Stimulated activated CD4-positive, alpha-beta T cell treated with anti-CD3 and anti-CD28 coated beads, Interleukin-15, amount 100 ng/mL, for 48 hours (primary cell): Measurements from ENCODE around the gene GRIN2D.
"Not testable (repeated sequence)": the region's sequence is repeated elsewhere in the genome, so short reads cannot be mapped to it uniquely, and the experiment has no call there.

Experiments used
- DNase-seq, 2 donors: peaks; one replicate each; pipeline ENCODE4 v3.0.0-alpha.2; 2020; ENCODE audit warnings: low read depth in 2 of 2

Gene GRIN2D

DNA sequence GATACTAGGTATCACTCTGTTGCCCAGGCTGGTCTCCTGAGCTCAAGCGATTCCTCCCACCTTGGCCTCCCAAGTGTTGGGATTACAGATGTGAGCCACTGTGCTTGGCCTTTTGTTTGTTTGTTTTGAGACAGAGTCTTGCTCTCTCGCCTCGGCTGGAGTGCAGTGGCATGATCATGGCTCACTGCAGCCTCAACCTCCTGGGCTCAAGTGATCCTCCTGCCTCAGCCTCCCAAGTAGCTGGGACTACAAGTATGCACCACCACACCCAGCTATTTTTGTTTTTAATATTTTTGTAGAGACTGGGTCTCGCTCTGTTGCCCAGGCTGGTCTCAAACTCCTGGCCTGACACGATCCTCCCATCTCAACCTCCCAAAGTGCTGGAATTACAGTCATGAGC lies 21.7 kb upstream of the GRIN2D start:
- DNase-seq, result not testable (repeated sequence)

DNA sequence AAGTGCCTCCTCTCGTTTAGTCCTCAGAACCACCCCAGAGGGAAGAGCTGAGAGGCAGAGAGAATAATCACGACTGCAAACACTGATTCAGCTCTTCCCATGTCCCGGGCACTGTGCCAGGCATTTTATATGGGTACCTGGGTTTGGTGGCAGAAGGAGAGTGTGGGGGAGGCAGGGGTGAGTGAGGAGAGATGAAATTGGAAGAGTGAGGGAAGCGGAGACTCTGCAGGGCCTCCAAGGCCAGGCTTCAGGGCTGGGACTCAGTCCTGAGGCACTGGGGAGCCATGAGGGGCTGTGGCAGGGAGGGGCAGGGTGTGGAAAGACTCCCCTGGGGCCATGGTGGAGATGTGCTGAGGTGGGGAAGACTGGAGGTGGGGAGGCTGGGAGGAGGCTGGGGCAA lies 20.6 kb upstream of the GRIN2D start:
- DNase-seq, result no peak

DNA sequence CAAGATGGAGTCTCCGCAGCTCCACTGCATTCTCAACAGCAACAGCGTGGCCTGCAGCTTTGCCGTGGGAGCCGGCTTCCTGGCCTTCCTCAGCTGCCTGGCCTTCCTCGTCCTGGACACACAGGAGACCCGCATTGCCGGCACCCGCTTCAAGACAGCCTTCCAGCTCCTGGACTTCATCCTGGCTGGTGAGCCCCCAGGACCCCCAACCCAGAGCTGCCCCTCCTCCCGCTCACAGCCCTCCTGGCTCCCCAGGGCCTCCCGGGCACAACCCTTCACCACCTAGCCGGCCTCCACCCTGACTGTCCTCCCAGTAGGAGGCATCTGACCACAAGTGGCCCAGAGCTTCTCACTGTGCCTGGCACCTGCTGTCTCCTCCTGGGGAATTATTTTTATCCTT lies 19.9 kb upstream of the GRIN2D start:
- DNase-seq, result no peak

DNA sequence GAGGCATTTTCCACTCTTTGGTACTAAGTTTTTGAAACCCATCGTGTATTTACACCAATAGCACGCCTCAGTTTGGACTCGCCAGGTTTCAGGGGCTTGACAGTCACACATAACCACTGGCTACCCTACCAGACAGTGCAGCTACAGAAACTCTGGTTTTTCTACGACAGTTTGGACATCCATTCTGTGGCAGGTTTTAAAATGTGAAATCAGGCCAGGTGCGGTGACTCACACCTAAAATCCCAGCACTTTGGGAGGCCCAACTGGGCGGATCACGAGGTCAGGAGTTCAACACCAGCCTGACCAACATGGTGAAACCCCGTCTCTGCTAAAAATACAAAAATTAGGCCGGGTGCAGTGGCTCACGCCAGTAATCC lies 15.3 kb upstream of the GRIN2D start:
- no peak for DNase-seq

DNA sequence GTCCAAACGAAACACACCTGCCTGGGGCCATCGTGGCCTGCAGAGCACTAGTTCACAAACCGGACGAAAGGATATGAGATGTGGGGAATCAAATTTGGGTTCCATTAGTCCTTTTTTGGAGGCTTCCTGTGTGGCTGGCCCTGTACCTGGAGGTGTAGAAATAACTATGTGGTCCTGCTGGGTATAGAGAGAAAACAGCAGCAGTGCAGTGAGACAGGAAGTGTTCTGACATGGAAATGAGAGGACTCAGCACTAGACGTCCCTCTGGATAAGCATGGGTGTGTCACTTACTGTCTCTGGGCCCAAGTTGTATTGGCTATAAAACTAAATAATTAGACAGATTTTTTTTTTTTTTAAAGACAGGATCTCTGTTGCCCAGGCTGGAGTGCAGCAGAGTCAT lies 14.4 kb upstream of the GRIN2D start:
- DNase-seq, result no peak

DNA sequence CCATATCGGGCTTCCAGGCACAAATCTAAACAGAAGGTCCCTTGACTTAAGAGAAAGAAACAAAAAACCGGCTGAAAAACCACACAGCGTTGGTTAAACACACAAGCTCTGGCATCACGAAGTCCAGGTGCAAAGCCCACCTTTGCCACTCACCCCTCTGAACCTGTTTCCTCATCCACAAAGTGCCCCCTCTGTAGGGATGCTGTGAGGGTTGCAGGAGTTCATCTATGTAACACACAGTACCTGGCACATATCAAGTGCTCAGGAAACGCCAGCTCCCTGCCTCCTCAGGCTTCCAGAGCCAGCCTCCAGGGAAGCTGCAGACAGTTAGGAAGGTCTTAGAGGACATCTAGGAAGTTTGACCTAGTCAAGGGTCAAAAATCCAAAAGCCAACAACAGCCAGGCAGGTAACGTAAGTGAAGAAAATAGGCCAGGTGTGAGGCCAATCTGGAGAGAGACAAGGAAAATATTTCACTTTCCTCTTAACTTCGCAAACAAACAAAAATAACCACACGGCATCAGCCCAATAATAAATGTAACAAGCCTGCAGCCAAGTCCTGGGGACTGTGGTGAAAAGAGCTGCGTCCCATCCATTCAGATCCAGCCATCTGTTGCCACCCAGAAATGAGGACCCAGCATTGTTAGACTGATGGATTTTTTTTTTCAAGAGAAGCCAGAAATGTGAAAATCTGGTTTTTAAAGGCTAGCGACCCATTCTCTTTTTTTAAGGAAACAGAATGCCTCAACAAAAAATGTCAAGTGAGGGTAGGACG lies 12.1 kb upstream of the GRIN2D start:
- no peak for DNase-seq

DNA sequence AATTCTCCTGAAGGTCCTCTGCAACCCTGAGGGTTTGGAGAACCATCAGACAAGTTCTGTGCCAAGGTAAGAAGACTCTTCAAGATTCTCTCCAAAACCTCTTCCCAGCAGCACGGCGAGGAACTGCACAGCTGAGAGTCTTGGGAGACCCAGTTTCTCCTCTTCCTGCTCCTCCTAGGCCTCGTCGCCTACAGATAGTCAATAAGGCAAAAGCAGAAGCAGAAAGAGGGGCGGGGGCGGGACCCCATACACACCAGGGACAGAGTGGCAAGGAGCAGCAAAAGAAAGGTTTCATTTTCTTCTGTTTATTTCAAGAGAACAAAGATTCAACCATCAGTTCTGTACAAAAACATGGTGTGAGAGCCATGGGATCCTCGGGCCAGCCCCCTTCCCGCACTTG lies 11.2 kb upstream of the GRIN2D start:
- no peak for DNase-seq

DNA sequence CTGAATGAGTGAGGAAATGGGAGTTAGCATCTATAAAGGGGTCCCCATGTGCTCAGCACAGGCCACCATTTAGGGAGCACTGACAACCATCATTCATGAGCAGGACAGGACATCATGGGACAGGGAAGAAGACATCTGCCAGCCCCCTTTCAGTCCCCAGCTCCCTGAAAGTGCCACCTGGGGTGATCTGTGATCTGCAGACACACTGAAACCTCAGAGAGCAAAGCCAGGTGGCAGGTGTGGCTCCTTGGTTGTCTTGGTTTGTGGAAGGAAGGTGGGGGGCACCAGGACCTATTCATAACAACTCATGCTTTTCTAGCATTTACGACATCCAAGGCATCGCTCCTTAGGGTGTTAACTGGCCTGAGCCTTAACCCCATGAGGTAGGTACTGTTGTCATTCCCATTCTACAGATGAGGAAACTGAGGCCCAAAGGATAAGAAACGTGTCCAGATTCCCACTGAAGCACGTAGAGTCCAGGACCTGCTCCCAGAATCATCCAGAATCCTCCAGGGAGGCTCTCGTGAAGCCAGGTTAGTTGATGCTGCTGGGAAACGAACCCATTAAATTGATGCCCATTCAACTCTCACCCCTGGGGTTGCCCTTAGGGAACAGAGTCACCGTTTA lies 7.9 kb upstream of the GRIN2D start:
- DNase-seq, result no peak

DNA sequence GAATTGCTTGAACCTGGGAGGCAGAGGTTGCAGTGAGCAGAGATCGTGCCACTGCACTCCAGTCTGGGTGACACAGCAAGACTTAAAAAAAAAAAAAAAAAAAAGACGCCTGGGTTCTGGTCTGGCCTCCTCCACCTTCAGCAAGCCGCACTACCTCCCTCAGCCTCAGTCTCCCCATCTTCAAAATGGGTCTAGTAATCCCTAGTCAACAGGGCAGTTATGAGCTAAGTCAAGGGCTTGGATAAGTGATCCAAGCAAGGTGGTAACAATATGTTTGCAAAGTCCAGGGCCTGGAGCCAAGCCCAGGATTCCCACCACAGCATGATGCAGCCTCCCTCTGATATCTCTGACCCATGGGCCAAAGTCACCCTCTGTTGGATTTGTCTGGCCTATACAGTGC lies 6.5 kb upstream of the GRIN2D start:
- DNase-seq, result no peak

DNA sequence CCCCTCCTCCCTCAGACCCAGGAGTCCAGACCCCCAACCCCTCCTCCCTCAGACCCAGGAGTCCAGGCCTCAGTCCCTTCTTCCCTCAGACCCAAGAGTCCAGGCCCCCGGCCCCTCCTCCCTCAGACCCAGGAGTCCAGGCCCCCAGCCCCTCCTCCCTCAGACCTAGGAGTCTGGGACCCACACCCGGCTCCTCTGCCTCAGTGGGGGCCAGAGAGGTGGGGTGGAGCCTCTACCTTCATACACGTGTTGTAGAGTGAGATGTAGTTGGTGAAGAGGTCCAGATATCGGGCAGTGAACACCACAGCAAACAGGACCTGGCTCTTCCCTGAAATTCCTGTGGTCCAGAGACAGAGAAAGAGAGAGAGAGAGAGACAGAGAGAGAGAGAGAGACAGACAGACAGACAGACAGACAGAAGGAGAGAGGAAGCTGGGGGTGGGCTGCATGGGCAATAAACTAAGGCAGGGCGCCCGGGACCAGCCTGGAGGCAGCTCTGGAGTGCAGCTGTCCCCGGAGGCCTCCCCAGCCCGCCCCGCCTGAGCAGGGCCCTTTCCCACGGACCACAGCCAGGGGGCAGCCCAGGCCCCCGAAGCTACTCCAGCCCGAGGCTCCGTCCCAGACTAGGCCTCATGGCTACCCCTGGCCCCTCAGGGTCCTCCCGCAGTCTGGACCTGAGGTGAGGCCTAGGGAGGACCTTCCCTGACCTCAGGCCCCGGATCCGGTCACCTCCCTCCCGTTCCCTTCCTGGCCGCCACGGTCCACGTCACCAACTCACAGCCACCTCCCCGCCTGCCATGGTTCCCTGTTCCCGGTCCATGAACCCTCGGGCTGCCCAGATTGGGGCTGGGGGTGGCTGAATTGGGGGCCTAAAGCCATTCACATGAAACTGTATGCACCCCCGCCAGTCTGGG lies 3.0 kb upstream of the GRIN2D start:
- DNase-seq, result peak in 1 of 2 donors; percentile 50

DNA sequence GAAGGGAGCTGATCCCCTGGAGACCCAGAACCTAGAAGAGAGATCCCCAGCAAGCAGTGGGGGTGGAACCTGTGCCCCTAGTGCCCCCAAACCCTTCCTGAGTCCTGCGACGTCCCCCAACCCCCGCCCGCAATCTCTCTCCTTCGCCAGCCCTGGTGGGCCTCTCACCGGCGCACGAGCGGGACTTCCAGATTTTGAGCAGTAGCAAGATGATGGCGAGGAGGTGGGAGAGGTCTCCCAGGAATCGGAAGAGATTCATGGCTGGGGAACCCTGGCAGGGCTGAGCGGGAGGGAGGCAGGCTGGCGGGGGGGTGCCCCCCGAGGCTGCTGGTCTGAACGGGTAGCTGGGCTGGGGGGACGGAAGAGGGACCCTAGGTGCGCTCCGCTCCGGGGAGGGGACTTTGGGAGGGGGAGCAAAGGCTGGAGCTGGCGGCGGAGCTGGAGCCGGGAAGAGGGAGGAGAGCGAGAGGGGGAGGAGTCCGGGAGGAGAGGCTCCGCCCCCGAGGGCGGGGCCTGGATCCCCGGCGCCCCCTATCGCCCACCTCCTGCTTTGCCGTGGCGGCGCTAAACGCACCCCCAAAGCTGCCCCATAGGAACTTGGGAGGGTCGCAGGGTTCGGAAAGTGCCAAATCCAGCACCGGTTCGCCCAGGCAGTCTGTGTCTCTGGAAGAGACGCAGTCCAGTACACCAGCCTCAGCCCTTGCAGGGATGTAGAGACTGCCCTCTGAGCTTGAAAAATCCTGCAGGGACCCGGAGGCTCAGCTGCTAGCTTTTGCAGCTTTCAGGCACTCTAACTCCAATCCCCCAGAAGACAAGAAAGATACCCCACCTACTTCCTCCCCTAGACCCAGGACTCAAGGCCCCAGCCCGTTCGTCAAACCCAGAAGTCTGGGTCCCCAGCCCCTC lies 2.1 kb upstream of the GRIN2D start, which contains the start of gene KDELR1:
KDELR1 (minus strand) TSS at position 452 of the 906 bp plus-strand sequence; CDS start at position 259, 193 bp downstream.
- peak in 1 of 2 donors; percentile 61 for DNase-seq

DNA sequence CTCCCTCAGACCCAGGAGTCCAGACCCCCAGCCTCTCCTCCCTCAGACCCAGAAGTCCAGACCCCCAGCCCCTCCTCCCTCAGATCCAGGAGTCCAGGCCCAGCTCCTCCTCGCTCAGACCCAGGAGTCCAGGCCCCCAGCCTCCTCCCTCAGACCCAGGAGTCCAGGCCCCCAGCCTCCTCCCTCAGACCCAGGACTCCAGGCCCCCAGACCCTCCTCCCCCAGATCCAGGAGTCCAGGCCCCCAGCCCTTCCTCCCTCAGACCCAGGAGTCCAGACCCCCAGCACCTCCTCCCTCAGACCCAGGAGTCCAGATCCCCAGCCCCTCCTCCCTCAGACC lies 1.5 kb upstream of the GRIN2D start:
- not testable (repeated sequence) for DNase-seq

DNA sequence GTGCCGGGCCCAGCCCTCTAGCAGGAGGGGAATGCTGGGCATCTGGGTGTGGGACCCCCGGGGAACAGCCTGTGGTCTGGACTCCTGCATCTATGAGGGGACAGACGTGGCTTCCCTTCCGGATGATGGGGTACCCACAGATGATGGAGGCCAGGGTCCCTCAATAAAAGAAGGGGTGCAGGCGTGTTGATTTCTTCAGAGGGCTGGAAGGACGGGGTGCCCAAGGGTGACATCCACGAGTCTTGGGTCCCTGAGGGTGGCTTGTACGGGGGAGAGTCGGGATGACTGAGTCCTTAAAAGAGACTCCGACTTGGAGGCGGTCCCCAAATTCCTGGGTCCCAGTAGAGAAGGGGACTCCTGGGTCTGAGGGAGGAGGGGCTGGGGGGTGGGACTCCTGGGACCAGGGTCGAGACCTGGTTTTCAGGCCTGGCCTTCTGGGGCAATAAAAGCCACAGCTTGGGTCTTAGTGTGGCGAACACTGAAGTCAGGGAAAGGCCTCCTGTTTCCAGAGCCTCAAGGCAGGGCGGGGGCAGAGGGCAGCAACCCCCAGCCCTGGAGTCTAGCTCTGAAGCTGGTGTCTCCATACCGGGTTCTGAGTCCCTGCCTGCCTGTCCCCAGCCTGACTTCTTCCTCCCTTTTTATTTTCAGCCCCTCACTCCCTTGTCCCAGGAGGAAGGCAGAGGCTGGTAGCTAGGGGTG lies 459 bp upstream of the GRIN2D start:
- DNase-seq, result no peak

DNA sequence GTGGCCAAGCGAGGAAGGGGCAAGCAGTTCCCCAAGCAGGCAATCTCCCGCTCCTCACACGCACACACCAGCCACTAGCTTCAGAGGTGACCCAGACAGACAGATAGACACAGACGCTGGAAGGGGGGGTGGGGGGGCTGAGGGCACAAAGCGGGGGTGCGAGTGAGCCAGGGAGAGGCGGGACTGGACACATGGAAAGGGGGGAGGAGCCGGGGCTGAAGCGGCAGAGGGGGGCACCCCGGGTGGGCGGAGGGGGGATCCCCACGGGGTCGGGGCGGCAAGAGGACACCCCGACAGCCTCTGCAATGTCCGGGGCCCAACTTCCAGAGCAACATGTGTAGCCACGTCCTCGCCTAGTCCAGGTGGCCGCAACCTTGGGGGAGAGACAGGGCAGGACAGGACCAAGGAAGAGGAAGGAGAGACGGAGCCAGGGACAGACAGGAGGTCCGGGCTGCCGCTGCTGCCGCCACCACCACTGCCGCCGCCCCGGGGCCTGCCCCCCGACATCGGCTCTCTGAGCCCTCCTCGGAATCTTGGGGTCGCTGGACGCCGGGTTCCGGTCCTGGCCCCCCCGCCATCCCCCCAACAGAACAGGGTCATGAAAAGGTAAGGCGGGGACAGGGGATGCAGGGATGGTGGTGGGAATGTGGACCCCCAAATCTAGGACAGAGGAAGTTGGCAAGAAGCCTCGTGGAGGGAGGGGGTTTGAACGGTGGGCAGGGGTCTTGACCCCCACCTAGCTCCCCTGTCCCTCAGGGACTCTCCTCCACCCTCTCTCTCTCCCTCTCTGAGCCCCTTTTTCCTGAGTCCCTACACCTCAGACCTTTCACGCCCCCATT lies 1.1 kb downstream of the GRIN2D start:
- DNase-seq, result no peak

DNA sequence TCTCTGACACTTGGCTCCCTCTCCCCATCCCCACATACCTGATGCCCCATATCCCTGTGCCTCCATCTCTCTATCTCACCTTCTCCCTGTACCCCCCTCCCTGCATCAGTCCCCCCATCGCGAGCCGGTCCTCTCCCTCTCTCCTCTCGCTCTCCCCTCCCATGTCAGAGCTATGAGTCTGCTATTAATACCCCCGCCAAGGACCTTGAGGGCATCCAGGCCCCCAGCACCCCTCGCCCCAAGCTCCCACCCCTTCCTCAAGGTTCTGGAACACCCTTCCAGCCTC lies 1.6 kb downstream of the GRIN2D start:
- DNase-seq, result no peak

DNA sequence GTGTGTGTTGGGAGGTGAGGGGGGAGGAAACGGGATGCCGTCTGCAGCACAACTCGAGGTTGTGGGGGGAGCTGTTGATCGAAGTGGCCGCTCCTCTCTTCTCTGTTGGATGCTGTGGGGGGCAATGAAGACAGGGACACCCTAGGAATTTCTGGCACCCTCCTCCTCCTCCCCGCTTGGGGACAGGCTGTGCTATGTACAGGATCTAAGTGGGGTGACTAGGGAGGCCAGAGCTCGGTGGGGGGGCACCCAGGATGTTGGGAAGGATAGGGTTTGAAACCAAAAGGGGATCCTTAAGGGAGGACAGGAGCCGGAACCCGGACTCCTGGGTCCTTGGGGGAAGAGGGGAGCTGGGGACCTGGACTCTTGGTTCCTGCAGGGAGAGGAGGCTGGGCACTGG lies 2.0 kb downstream of the GRIN2D start:
- DNase-seq, result no peak

DNA sequence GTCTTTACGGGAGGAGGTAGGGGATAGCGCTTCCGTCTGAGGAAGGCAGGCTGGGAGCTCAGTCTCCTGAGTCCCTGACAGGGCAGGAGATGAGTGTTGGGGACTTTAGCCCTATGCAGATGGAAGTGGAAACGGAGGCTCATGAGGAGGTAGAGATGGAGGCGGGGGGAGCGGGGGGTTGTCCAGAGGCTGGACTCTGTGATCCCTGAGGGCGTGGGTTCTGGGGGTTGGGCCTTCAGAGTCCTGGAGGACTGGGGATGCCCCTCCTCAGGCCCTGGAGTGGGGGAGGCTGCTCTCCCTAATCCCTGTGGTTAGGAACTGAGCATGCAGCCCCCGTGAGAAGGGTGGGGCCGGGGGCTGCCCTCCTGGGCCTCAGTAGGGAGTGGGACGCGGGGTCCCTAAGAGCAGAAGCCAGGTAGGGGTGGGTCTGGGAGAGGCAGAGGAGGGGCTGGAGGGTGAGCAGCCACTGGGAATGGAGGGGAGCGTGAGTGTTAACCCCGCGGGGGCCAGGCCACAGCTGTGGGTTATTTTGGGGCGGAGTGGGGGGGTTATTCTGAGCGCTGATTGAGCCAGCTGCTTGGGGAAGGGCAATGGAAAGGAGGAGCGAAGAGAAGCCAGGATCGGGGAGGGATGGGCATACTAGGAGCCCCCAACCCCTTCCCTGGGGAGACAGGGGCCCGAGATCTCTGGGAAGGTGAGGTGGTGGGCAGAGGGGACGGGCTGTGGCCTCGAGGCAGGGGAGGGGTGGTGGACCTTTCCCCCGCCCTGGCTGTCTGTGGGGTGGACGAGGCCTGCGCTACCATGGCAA lies 2.8 kb downstream of the GRIN2D start:
- DNase-seq, result no peak

DNA sequence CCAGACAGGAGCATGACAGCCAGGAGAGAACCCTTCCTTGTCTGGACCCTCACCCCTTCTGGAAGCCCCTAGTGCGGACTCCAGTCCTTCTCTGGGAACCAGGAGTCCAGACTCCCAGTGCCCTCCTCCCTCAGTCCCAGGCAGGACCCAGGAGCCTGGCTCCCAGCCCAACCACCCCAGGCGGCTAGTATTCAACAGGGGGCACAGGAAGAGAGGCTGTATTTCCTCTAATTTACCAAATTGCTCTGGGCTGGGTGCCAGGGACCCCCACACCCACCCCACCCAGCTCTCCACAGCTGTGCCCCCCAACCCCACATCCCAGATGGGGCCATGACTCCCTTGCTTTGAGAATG lies 3.3 kb downstream of the GRIN2D start:
- no peak for DNase-seq

DNA sequence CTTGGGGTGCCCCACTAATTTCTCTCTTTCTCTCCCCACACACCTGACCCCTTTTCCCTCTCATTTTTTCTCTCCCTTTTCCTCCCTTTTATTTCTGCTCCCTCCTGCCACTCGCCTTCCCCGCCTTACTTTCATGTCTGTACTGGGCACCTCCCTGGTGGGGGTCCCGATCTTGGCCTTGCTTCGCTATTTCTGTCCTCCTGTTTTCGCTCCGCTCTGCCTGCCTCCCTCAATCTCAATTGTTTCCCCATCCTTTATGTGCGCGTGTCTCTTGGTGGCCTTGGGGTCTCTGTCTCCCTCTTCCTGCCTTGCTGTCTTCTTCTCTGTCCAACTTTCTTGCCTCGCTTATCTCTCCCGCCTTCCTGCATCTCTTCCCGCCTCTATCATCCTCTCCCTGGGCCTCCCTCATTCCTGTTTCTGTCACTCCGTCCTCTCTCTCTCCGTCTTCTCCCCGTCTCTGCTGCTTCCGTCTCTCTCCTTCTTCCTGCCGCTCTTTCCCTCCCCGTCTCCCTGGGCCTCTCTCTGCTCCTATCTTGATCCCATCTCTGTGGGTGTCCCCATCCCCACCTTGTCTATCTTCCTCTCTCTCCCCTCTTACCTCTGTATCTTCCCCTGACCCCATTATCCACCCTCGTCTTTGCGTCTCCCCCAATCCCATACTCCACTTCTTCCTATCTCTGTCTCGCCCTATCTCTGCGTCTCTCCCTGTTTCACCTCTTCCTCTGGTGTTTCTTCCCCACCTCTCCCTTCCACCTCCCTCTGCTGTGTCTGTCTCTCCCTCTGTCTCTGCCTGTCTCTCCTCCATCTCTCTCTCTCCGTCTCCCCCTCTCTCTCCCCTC lies 4.0 kb downstream of the GRIN2D start:
- DNase-seq, result no peak
